ENCODE measurements around the gene TDG.

DNA sequence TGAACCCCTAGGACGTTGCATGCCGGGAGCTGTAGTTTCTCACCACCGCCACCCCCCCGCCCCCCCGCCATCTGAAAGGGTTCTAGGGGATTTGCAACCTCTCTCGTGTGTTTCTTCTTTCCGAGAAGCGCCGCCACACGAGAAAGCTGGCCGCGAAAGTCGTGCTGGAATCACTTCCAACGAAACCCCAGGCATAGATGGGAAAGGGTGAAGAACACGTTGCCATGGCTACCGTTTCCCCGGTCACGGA is 36.0 kb upstream of the TDG start:
- TF ChIP-seq, protein P1, sequence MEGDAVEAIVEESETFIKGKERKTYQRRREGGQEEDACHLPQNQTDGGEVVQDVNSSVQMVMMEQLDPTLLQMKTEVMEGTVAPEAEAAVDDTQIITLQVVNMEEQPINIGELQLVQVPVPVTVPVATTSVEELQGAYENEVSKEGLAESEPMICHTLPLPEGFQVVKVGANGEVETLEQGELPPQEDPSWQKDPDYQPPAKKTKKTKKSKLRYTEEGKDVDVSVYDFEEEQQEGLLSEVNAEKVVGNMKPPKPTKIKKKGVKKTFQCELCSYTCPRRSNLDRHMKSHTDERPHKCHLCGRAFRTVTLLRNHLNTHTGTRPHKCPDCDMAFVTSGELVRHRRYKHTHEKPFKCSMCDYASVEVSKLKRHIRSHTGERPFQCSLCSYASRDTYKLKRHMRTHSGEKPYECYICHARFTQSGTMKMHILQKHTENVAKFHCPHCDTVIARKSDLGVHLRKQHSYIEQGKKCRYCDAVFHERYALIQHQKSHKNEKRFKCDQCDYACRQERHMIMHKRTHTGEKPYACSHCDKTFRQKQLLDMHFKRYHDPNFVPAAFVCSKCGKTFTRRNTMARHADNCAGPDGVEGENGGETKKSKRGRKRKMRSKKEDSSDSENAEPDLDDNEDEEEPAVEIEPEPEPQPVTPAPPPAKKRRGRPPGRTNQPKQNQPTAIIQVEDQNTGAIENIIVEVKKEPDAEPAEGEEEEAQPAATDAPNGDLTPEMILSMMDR (conservative IDR thresholded peaks at IDR 0.05; ENCODE audit: low read length) = no peak
- no peak for TF ChIP-seq EZH2phosphoT487 (IDR thresholded peaks at IDR 0.05; ENCODE audit: borderline replicate concordance, low read depth, low read length)

Data from OCI-LY7 (cell line).